Erythroblast (primary cell): Measurements from ENCODE around the gene ABHD2.
"Not testable (repeated sequence)": the region's sequence is repeated elsewhere in the genome, so short reads cannot be mapped to it uniquely, and the experiment has no call there.

Experiments
- DNase-seq, 2 experiments: peaks; one replicate each; lab custom pipeline; 2025; lab: John Stamatoyannopoulos, UW
- GATA1 ChIP-seq: IDR thresholded peaks from 2 replicates; pipeline ENCODE4 v1.6.1; 2011; ENCODE audit warnings: low read depth, mild to moderate bottlenecking, control low read depth, low read length, moderate library complexity
- POLR2A ChIP-seq: IDR thresholded peaks from 2 replicates; pipeline ENCODE4 v1.6.1; 2011; ENCODE audit warnings: mild to moderate bottlenecking, low read length

ABHD2 gene

GRCh38 chr15:89085289-89085926 lies 2.8 kb upstream of the ABHD2 start:
- TF ChIP-seq GATA1 = no peak
- TF ChIP-seq POLR2A = no peak

DNA sequence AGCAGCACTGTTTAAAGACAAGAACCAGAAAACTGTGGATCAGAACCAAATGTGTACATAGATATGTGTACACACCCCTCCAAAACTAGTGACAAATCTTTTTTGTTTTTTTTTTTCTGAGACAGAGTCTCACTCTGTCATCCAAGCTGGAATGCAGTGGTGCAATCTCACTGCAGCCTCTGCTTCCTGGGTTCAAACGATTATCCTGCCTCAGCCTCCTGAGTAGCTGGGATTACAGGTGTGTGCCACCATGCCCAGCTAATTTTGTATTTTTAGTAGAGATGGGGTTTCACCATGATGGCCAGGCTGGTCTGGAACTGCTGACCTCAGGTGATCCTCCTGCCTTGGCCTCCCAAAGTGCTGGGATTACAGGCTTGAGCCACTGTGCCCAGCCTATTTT lies 2.3 kb upstream of the ABHD2 start:
- not testable (repeated sequence) for DNase-seq

More at GRCh38 chr15:89085289-89085926, 2.8 kb upstream of the ABHD2 start:
- DNase-seq = peak; percentile 37 to 63

DNA sequence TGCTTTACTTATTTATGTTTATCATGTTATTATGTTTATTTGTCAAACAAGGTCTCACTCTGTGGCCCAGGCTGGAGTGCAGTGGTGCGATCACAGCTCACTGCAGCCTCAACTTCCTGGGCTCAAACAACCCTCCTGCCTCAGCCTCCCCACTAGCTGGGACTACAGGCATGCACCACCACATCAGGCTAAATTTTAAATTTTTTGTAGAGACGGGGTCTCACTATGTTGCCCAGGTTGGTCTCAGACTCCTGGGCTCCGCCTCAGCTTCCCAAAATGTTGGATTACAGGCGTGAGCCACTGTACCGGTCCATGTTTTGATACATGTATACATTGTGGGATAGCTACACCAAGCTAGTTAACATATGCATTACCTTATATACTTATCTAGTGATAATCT lies 1.9 kb upstream of the ABHD2 start:
- DNase-seq = not testable (repeated sequence)

GRCh38 chr15:89087161-89087829 lies 961 bp upstream of the ABHD2 start:
- DNase-seq = no peak
- TF ChIP-seq POLR2A = no peak

DNA sequence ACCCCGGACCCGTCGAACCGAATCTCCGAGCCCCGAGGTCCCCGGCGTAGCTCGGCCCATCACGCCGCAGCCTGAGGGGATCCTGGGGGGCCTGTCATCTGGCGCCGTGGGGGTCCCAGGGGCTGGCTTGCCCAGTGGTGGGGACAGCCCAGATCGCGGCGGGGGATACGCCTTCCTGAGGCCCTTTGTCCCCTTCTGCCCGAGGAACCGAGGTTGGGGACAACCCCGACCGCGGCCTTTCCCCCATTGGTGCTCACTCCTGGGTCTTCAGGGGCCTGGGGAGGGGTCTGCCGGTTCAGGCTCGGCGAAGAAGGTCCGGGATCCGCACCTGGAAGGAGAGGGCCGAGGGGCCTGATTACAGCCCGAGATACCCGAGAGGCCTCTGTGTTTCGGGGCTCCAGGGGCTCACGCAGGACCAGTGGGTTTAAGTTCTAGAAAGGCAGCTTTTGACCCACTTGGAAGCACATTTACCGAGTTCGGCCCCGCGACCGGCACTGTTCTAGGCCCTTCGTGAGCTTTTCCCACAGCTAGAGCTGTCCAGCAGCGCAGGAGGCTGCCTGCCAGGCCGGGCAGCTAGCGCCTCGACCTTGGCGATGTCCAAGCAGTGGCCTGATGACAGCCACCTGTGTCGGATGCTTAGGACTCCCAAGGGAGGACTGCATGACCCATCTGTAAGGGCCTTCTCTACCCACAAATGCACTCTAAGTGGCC lies 504 bp downstream of the ABHD2 start:
- peak; percentile 58 for DNase-seq

GRCh38 chr15:89089316-89090230 lies 1.3 kb downstream of the ABHD2 start:
- TF ChIP-seq GATA1 (no peak), POLR2A (no peak)
- DNase-seq = peak; percentile 26 to 42

More for the DNA sequence above, 504 bp downstream of the ABHD2 start:
- no peak for TF ChIP-seq POLR2A
- no peak for TF ChIP-seq GATA1

DNA sequence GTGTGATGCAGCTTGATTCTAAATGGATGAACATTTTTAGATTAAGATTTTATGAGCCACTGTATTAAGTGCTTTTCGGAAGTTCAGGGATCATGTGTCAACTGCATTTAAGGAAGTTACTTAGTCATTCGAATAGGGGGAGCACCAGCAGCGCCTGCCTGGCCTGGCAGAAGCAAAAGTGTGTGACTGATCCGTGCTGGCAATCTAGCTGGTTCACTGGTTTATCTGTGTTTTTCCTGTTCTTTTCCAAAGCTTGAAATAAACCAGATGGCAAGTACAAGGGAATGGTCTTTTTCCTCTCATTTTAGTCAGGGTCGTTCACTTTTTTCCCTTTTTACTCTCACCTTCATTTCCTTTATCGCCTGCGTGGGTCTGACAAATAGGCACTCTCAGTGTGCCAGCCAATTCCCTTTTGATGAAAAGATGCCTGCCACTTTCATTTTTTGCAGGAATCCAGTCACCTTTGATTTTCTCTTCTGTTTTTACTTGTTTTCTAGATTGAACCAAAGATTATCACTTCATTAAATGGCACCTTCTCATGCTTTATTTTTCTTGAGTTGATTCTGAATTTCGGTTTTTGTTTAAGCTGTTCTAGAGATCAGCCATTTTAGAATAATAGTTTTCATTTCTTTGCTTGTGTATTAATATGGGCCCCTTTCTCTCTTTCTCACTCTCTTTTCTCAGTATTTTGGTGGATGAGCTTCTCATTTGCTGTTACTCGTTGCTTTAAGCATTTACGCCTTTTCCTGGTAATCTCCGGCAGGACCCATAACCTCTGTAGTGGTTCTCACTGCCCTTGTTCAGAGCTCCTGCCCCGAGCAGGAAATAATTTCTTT lies 2.8 kb downstream of the ABHD2 start:
- DNase-seq = peak; percentile 64 to 71
- no peak for TF ChIP-seq GATA1
- TF ChIP-seq POLR2A = peak; percentile 70

DNA sequence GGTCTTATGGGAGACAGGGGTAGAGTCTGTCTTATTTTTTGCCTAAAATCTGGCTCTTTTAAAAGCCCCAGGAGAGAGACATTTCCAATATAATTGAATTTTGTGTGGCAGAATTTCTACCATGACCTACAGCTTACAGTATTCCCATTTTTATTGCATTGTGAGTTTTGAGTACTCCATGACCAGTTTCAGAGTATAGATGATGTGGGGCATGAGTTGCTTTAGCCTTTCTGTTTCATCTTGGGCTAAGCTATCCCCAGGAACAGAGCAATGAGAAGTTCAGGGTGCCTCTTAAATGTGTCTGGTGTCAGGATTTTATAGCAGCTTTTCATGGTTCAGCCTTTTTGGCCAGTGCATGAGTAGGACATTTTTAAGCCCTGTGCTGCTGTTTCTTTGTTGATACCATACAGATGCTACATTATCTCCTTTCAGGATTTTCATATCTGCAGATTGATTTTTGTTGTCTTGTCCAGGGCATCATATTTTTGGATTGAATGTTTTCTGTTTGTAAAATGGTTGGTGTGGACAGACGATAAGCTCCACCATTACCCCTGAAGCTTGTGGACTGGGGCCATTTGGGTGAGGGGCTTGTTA lies 3.5 kb downstream of the ABHD2 start:
- TF ChIP-seq GATA1 (no peak), POLR2A (no peak)

DNA sequence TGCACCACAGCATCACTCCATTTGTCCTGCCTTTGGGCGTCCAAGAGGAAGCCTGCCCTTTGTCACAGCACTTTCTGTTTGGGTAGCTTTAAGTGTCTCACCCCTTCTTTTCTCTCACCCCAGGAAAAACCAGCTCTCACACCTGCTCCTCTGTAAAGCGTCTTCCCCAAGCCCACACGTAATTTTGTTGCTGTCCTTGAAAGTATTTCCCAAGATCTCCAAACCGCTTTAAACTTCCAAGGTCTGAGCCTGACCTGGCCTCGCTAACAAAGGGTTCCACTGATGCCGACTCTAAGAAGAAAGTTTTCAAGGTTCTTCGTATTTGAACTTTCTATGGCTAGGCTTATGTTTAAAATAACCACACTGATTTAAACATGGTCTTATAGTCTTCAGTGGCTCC lies 5.3 kb downstream of the ABHD2 start:
- no peak for TF ChIP-seq POLR2A
- TF ChIP-seq GATA1 = no peak
- DNase-seq = no peak

More for the DNA sequence above, 3.5 kb downstream of the ABHD2 start:
- DNase-seq = peak in 1 of 2 experiments; percentile 25

- DNase-seq = no peak
- TF ChIP-seq POLR2A (no peak), GATA1 (no peak)
Measured at GRCh38 chr15:89095073-89095472, 6.8 kb downstream of the ABHD2 start.

DNA sequence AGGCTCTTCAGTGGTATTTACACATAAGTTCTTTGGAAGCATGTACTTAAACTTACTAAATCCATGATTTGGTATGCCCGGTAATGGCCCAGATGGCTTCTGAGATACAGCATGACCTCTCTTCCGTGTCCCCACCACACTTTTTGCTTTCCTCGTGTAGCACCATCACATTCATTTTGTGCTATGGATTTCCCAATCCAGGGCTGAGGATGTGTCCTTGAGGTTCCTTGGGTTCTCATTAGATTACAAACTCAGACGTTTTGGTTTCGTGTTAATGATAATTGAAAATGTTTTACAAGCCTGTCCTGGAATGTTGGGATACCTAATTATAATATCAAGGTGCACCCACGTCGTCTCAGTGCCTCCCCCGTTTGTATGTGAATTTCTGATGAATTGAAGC lies 7.3 kb downstream of the ABHD2 start:
- DNase-seq = no peak
- TF ChIP-seq POLR2A (no peak), GATA1 (no peak)

- no peak for TF ChIP-seq POLR2A
- DNase-seq = no peak
Measured at GRCh38 chr15:89096664-89097063, 8.4 kb downstream of the ABHD2 start.
